OCI-LY1 (cell line): Measurements from ENCODE around the gene WDR93.

Experiments used
- EZH2 ChIP-seq: fragments of 200-600 bp; sonication (generic), shearing (Covaris generic); IDR thresholded peaks from 2 replicates; pipeline ENCODE4 v1.8.0; 2017; ENCODE audit warnings: borderline replicate concordance, mixed run types, mild to moderate bottlenecking, antibody characterized with exemption, low read length, moderate library complexity, mixed read lengths
- TF ChIP-seq, protein P1 (sequence below): fragments of 200-600 bp; sonication (generic), shearing (Covaris generic); IDR thresholded peaks from 2 replicates; pipeline ENCODE4 v1.5.1; 2017; ENCODE audit warnings: mild to moderate bottlenecking, antibody characterized with exemption, low read length, moderate library complexity, mixed read lengths

DNA sequence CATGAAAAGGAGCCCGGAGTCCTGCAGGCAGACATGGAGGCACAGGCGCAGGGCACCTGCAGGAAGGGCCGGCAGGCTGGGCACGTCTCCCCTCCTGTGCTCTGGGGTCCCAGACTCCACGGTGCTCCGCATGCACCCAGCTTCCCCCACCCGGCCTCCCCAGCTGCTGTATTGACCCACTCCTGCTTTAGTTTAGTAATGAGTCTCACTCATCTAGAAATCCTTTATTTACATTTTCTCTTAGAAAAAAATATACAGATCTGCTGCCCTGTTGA, 94.0 kb downstream of the WDR93 start:
- TF ChIP-seq EZH2: no peak
- TF ChIP-seq, protein P1, sequence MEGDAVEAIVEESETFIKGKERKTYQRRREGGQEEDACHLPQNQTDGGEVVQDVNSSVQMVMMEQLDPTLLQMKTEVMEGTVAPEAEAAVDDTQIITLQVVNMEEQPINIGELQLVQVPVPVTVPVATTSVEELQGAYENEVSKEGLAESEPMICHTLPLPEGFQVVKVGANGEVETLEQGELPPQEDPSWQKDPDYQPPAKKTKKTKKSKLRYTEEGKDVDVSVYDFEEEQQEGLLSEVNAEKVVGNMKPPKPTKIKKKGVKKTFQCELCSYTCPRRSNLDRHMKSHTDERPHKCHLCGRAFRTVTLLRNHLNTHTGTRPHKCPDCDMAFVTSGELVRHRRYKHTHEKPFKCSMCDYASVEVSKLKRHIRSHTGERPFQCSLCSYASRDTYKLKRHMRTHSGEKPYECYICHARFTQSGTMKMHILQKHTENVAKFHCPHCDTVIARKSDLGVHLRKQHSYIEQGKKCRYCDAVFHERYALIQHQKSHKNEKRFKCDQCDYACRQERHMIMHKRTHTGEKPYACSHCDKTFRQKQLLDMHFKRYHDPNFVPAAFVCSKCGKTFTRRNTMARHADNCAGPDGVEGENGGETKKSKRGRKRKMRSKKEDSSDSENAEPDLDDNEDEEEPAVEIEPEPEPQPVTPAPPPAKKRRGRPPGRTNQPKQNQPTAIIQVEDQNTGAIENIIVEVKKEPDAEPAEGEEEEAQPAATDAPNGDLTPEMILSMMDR: no peak
